ENCODE data around the gene RNF222.

Gene RNF222, protein sequence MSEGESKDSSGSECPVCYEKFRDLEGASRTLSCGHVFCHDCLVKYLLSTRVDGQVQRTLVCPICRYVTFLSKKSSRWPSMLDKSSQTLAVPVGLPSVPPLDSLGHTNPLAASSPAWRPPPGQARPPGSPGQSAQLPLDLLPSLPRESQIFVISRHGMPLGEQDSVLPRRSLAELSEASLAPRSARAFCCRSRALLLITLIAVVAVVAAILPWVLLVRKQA

DNA sequence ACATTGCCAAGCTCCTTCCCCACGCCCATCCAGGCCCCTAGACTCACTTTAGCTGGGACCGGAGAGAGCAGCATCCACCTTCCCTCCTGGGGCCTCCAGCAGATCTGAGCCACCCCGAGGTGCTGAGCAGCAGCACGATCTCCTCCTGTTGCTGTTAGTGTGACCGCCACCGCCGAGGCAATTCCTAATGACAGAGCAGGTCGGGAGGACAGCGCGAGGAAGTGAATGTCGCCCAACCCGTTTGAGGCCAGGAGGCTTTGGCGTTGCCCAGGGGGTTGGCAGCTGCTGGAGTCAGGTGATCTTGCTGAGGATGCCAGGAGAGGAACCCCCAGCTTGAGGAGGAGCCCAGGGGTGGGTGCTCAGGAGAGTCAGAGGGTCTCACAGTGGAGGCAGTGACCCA lies at the start of gene RNF222:
Gene RNF222, minus strand, starts transcription at position 192 of the 400 bp plus-strand sequence. CDS start 4,366 bp downstream, outside the sequence.
- DNase-seq (ENCODE audit: low read depth in 2 of 2): no peak

DNA sequence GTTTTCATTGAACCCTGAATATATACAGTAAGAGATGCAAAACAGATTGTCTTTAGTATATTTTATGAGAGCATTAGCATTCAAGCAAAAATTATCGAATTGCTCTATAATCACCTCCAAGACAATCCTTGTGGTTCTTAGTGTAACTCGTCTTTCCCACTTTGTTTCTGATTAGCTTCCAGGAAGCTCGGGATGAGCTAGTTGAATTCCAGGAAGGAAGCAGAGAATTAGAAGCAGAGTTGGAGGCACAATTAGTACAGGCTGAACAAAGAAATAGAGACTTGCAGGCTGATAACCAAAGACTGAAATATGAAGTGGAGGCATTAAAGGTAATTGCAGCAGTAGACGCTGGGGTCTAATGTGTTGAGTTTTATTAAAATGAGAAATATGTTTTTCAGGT lies 47.9 kb upstream of the RNF222 start:
- DNase-seq (ENCODE audit: low read depth in 2 of 2): no peak

DNA sequence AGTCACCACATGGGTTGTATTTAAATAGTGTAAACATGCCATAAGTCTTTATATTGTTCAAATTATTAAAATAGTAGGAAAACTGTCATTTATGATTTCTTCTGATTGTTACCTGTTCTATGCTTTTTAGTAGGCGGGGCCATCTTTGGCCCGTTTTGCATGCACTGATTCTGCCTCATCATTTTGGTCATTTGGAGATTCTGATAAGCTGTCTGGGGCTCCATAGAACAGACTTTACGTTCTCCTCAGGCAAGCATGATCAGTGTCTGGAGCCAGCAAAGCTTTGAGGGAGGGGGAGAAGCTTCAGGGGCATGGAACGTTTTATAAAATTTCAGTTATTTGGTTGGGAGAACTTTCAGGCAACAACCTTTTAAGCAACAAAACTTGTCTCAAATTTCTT lies 46.9 kb upstream of the RNF222 start:
- no peak for DNase-seq (ENCODE audit: low read depth in 2 of 2)

DNA sequence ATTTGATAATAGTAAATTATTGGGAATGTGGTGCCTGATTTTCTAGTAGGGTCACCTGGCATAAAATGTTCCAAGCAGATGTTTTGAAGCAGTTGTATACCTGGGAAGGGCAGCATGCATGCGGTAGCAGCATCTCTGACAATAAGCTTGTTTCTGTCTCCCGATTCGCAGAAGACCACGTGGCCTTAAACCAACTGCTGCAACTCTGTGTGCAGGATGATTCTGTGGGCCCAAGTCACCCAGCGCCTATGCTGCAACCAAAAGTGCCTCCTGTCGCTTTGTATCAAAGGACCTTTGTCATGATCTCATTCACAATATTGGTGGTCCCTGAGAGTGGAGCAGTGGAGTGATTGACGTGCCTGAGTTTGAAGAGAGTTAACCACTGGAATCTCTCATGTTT lies 46.1 kb upstream of the RNF222 start:
- no peak for DNase-seq (ENCODE audit: low read depth in 2 of 2)

DNA sequence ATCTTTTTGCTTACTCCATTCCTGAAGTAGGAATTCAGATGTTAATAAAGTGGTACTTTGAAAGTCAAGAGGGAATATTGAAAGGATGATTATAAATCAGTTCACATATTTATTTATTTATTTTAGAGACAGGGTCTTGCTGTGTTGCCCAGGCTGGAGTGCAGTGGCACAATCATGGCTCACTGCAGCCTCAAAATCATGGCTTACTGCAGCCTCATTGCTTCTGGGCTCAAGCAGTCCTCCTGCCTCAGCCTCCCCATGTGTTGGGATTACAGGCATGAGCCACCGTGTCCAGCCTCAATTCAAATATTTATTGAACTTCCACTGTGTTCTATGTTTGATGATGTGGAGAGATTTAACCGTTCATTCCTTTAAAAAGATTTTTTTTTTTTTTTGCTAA lies 44.7 kb upstream of the RNF222 start:
- DNase-seq (ENCODE audit: low read depth in 2 of 2): no peak

DNA sequence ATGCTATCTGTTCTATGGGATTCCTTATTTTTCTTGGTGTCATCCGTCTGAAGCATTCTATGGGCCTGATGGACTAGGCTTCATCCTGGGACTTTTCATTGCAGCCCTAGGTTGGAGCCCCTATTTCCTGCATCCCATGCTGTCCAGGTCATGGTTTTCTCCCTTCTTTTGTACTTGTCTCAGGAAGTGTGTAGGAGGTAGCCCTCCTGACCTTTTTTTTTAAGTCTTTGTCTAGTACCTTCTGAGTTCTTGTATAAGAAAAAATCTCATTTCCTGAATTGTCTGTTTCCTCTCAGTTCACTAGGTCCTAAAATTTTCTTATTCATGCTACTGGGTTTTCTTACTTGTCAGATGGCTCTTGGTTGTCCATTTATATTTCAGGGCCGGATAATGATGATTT lies 44.1 kb upstream of the RNF222 start:
- DNase-seq (ENCODE audit: low read depth in 2 of 2): no peak

DNA sequence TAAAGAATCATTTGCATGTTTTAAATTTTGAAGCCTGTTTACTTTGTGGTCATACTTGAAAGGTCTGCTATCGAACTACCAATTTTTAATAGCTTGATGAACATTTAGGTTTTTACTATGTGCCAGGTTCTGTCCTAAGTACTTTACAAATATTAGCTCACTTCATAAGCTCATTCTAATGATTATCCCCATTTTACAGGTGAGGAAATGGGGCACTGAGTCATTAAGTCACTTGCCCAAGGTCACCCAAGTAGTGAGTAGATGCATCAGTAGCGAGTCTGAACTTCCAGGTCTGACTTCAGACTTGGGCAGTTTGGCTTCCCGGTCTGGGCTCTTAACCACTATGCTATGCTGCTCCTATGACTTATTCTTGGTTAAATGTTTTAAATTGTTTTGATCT lies 42.1 kb upstream of the RNF222 start:
- DNase-seq (ENCODE audit: low read depth in 2 of 2): no peak

DNA sequence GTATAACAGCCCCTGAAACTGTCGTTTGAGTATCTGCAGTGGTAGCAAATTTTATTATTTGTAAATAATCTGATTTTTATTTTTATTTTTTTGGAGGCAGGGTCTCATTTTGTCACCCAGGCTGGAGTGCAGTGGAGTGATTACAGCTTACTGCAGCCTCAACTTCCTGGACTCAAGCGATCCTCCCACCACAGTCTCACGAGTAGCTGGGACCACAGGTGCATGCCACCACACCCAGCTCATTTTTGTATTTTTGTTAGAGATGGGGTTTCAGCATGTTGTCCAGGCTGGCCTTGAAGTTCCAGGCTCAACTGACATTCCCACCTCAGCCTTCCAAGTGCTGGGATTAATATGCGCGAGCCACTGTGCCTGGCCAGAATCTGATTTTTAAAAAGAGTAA lies 40.8 kb upstream of the RNF222 start:
- DNase-seq (ENCODE audit: low read depth in 2 of 2): no peak

DNA sequence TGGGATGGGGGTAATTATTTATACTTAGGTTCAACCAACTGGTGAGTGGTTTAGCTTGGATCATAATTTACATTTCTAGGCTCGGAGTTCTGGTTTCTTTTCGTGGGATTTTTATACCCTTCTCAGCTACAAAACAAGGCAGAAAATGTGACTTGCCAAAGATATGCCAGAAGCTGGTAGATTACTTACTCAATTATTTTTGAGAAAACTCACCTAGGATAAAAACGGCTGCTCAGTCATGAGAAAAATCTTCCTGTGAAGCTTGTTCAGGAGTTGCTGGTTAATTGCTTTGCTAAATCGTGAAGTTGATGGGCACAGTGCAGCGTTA lies 39.2 kb upstream of the RNF222 start:
- DNase-seq (ENCODE audit: low read depth in 2 of 2): no peak

DNA sequence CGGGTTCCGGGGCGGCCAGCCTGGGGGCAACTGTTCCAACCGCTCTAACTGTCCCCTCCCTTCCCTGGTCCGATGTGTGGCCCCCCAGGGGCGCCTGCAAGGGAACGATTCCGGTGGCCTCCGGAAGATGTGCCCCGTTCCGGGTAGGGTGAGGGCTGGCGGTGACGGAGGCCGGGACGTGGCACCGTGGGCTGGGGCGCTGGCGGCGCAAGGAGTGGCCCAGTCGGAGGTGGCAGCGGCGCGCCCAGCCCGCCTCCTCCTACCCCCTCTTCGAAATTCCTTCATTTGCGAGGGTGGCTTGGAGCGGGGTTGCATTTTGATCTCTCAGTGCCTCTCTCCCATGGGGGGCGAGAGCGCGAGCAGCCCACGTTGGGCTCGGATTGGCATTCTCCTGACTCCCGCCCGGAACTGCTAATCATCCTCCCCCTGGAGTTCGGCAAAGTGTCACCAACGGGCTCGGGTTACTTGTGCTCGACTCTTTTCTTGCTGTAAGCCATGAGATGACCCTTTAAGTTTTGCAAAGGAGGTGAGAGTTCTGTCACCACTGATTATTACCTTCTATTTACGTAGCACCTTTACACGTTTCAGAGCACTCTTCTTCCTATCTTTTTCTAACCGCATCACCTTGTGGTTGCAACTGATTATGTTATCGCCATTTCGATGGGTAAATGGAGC lies 38.7 kb upstream of the RNF222 start:
- DNase-seq (ENCODE audit: low read depth in 2 of 2): peak; percentile 51 to 61

DNA sequence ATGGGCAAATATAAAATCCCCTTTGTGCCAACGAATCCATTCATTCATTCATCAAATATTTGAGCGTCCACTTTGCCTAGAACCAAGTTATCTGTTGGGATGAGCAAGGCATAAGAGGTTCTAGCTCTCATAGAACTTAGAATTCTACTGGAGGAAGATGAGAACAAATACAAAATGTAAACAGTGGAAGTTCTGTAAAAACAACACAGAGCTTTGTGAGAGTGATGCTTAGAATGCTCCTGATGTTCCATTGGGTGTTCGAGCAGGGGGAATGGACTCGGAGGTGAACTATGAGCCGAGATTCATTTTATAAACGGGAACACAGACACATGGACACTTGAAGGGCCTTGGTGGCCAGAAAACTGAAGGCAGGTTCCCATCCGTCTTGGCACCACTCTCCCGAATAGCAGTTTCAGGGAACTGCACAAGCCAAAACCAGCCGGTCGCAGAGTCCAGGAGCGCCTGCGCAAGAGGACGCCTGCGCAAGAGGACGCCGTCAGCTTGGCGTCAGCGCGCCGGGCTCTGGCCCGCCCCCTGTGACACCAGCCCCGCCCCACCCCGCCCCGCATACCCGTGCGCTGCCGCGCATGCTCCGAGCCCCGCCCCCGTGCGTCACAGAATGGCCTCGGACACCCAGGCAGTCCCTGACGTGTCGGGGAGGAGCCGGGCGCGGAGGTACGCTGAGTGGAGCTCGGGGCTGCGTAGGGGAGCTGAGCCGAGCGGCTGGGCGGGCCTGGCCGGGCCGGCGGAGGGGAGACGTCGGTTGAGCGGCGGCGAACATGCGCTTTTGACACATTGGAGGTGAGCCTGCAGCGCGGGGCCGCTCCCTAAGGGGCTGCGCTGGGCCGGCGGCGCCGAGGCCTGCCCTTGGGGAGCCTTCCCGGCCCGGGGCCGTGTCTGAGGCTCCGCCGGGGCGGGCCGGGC lies 37.9 kb upstream of the RNF222 start, which contains the start of gene NDEL1:
Gene NDEL1, plus strand, starts transcription at position 640 of the 924 bp plus-strand sequence. CDS start 8,388 bp downstream, outside the sequence.
- peak; percentile 99 to 100 for DNase-seq (ENCODE audit: low read depth in 2 of 2)

DNA sequence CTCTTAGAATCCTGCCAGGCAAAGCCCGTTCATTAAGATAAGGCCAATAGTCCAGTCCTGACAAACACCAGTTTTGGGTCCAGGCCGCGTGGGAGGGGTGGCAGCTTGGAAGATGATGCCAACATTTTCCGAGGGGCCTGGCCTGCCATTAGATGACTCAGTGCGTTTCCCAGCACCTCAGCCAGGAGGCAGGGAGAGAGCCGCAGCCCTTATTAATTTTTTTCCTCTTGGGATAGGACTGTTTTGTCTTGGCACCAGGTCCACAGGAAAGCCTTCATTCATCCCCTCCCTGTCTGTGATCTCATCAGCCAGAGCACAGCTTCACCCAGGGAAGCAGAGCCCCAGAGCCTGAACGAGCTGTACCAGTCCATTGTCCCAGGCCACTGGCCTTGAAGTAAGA lies 33.3 kb upstream of the RNF222 start:
- DNase-seq (ENCODE audit: low read depth in 2 of 2): no peak

DNA sequence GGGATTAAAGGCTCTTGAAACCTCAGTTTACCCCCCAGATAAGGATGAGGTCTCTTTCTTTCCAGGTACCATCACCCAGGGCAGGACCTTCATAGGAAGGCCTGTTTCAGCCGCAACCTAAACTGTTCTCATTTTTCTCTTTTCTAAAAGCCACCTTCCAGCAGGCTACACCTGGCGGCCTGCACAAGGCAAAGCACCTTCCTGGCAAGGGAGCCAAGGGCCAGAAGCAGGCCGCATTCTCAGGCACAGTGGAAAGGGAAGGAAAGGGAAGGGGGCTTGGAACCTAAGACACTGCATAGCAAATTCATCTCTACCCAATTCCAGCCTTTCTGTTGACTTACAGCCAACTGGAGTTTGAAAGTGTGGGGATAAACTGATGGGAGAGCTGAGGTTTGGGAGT lies 29.2 kb upstream of the RNF222 start:
- no peak for DNase-seq (ENCODE audit: low read depth in 2 of 2)

DNA sequence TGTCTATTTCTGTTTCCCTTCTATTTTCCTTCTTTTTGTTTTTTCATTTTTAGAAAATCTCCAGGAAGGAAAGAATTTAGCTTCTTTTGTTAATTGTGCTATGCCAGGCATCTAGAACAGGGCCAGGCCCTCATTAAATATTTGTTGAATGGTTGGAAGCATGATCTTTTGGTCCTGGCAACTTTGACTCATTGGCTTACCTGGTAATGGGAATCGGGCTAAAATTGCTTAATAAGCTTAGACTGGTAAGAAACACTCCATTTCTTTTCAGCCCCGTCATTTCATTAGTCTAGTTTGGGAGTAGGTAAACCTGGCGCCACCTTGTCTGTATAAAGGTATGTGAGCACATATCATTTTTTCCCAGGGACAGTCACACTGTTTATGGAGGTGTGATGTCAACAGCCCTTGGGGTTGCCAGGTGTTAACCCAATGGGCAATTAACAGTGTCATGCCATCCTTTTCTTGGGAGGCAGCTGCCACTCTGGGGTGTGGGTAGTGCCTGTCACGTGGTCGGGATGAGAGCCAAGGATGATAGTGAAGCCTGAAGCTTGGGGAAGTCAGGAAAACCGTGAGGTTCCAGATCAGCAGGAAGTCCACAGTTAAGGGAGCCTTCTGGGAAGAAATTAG lies 28.6 kb upstream of the RNF222 start:
- DNase-seq (ENCODE audit: low read depth in 2 of 2): no peak

DNA sequence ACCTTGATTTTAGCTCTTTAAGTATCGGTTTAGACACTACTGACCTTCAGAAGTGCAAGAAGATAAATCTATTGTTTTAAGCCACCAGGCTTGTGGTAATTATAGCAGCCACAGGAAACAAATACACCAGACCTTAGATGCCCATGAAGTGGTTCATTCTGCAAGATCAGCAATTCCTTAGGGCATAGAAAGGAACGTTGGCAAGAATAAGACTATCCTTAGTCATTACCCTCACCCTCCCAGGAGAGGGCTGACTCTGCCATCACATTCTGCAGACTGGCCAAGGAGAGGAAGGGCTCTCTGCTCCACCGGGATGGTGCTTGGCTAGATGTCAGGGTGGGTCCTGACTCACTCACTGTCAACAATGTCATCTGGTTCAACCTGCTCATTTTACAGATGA lies 23.9 kb upstream of the RNF222 start:
- no peak for DNase-seq (ENCODE audit: low read depth in 2 of 2)

DNA sequence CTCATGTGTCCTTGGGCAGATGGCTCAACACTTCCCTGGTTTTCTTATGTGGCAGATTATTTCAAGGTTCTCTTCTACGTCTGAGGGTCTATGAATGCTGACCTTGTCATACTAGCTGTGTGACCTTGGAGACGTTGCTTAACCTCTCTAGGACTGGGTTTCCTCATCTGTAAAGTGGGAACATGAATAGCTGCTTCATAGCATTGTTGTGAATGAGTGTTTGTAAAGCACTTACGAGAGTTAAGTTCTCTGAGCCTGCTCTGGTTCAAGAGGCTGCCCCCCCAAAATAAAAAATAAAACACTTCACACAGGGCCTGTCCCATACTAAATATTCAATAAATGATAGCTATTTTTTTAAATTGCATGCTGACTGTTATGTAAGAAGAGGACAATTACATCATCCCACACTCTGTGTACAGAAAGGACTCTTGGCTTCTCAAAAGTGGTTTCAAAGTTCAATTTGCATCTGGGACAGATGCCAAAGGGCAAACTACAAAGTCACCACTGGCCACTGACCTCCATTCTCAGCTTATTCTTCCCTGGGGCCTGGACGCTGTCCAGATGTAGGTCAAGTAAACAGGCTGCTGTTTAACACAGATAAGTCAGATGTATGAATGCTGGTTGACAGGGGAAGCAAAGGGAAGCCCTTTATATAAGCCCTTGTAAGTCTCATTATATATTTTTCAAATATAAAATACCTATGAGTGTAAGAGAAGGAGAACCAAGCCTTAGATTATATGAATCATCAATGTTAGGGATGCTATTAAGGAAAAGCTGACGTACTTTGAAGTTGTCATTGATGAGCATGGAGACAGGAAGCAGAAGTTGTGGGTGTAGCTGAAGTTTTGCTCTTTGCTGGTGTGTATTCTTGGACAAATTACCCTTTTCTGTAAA lies 22.7 kb upstream of the RNF222 start:
- no peak for DNase-seq (ENCODE audit: low read depth in 2 of 2)

DNA sequence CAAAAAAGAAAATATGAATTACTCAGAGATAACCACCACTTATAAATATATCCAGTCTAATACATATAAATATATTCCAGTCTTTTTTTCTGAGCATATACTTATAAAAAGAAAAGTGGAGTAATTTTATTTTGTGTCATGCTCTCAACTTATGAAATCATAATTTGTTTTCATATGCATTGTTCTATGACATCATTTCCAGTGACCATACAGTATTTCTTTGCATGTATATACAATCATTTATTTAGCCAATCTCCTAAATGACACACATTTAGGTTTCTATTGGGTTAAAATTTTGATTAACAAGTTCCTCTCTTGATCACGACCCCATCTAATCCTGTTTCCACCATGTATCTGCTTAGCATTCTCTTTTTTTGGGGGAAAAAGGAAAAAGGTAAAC lies 21.7 kb upstream of the RNF222 start:
- DNase-seq (ENCODE audit: low read depth in 2 of 2): no peak

DNA sequence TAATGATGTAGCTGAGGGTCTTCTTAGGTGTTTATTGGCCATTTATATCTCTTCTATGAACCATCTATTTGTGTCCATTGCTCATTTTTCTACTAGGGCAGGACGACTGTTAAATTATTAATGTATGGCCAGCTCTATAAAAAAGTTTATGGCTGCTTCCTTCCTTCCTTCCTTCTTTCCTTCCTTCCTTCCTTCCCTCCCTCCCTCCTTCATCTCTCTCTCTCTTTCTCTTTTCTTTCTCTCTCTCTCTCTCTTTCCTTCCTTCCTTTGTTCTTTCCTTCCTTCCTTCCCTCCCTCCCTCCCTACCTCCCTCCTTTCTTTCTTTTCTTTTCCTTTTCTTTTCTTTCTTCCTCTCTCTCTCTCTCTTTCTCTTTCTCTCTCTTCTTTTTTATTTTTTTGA lies 20.8 kb upstream of the RNF222 start:
- no peak for DNase-seq (ENCODE audit: low read depth in 2 of 2)

DNA sequence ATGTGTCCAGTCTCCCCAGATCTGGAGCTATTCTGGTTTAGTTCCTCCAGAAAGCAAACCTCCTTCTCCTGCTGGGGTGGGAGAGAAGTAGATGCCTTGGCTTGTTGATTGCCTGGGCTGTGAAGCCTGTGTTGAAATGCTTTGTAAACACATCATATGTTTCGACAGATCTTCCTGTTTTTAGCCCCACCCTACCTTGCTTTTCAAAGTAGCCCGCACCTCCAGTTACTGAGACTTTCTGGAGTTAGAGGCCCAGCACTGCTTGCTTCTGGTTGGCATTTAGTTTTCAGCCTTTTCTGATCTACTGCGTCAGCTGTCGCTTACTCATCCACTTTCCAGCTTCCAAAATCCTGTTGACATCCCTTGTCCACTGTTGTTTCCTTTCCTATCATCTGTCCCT lies 20.2 kb upstream of the RNF222 start:
- no peak for DNase-seq (ENCODE audit: low read depth in 2 of 2)

DNA sequence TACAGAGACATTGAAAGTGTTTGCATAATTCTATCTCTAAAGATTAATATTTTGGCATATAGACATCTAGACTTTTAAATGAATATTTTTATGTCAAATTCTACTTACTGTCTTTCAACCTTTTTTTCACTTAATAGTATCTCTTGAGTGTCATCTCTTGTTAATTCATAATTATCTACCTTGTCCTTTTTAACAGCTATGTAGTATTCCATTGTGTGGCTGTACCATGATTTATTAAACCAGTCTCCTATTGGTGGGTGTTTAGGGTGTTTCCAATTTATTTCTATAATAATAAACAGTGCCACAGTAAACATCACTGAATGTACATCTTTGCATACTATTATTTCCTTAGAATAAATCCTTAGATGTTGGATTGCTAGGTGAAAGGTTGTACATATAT lies 16.3 kb upstream of the RNF222 start:
- no peak for DNase-seq (ENCODE audit: low read depth in 2 of 2)

DNA sequence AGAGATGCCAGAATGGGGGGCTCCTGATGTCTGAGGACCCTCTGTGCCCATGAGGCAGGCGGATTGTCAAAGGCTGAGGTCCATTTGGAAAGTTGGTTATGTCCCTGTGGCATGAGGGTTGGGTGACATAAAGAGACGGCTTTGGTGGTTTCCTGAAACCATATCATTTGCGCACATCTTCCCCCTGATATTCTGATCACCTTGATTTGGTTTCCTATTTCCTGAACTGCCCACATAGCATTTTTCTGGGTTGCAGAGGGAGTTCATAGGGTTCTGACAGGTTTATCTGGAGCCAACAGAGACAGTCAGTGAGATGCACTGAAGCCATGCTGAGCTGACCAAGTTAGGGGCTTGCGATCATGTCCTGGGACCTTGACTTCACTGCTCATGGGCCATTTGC lies 15.7 kb upstream of the RNF222 start:
- no peak for DNase-seq (ENCODE audit: low read depth in 2 of 2)
